ENCODE measurements around the gene FANK1. TPM values are rescaled to one million over a fixed set of nuclear protein-coding genes. Genes with fewer than 3 reads are reported as not detected.
"Not testable (repeated sequence)": the region's sequence is repeated elsewhere in the genome, so short reads cannot be mapped to it uniquely, and the experiment has no call there.

Gene FANK1, protein sequence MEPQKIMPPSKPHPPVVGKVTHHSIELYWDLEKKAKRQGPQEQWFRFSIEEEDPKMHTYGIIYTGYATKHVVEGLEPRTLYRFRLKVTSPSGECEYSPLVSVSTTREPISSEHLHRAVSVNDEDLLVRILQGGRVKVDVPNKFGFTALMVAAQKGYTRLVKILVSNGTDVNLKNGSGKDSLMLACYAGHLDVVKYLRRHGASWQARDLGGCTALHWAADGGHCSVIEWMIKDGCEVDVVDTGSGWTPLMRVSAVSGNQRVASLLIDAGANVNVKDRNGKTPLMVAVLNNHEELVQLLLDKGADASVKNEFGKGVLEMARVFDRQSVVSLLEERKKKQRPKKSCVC
- polyA plus RNA-seq (2012; ENCODE audit: missing spikeins), result 2.5 TPM

DNA sequence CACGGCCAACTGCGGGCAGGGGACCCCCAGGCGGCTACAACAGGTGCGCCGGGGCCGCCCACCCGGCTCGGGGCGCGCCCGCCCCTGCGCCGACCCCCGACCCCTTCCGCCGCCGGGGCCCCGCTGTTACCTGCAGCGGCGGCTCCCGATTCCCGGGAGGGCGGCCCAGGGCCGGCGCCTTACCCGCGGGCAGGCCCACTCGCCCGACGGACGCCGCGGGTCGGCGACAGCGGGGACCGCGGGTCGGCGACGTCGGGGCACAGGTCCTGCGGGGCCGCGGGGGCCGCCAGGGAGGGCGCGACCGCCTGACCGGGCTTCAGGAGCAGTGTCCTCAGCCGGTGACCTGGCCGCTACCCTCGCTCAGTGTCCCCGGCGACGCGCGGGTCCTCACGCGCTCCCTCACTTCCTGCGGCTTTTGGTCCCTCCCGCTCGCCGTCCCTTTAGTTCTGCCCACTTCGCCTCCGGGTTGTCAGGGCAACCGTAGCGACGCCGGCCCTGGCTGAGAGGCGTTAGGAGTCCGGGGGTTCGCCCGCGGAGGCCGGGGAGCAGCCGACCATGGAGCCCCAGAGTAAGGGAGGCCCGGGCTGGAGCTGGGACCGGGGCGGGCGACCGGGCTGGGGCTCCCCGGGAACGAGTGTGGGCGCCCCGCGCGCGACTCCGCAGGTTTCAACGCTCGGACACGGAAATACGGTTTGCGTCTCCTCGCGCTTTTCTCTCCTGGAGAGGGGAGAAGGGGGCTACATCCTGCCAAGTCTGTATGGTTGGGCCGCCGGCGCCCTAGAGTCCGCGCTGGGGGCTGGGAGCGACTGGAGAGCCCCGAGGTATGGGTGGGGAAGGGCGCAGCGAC is at the start of gene FANK1:
FANK1 (plus strand) TSS at position 477 of the 847 bp plus-strand sequence; CDS start at position 556, 79 bp downstream.
- FAIRE-seq, result not testable (repeated sequence)
- peak; percentile 58 for DNase-seq (ENCODE audit: insufficient read length)

GRCh38 chr10:125846894-125847293 is 49.5 kb upstream of the FANK1 start:
- FAIRE-seq, result no peak
- TF ChIP-seq POLR2AphosphoS5 (IDR thresholded peaks at IDR 0.05; ENCODE audit: low read depth, low read length), result no peak
- no peak for TF ChIP-seq POLR2A (IDR thresholded peaks at IDR 0.05; ENCODE audit: low read depth, low read length)
- TF ChIP-seq TAF1 (IDR thresholded peaks at IDR 0.05; ENCODE audit: borderline replicate concordance, low read depth, low read length), result no peak
- no peak for DNase-seq (ENCODE audit: insufficient read length)

- DNase-seq (ENCODE audit: insufficient read length) (no peak), FAIRE-seq (no peak)
- TF ChIP-seq POLR2AphosphoS5 (IDR thresholded peaks at IDR 0.05; ENCODE audit: low read depth, low read length) (no peak), TAF1 (IDR thresholded peaks at IDR 0.05; ENCODE audit: borderline replicate concordance, low read depth, low read length) (no peak), POLR2A (IDR thresholded peaks at IDR 0.05; ENCODE audit: low read depth, low read length) (no peak)
Observed at GRCh38 chr10:125848371-125848770, 48.0 kb upstream of the FANK1 start.

DNA sequence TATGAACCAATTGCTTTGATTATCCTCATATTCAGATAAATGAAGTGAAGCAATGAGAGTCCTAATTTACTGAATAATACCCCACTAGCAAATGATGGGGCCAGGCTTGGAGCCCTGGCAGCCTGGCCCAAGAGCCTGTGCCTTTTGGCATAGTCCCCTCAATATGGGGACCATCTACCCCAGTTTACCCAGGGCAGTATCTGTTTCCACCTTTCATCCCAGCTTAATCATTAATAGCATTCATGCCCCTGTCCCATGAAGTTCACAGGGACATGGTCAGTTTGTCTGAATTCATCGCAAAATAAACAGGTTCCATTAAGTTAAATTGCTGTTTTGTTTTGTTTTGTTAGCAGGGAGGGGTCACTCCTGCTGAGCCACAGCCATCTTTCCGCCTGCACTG is 47.5 kb upstream of the FANK1 start:
- TF ChIP-seq POLR2A (IDR thresholded peaks at IDR 0.05; ENCODE audit: low read depth, low read length) (no peak), POLR2AphosphoS5 (IDR thresholded peaks at IDR 0.05; ENCODE audit: low read depth, low read length) (no peak), TAF1 (IDR thresholded peaks at IDR 0.05; ENCODE audit: borderline replicate concordance, low read depth, low read length) (no peak)
- DNase-seq (ENCODE audit: insufficient read length), result no peak
- no peak for FAIRE-seq

DNA sequence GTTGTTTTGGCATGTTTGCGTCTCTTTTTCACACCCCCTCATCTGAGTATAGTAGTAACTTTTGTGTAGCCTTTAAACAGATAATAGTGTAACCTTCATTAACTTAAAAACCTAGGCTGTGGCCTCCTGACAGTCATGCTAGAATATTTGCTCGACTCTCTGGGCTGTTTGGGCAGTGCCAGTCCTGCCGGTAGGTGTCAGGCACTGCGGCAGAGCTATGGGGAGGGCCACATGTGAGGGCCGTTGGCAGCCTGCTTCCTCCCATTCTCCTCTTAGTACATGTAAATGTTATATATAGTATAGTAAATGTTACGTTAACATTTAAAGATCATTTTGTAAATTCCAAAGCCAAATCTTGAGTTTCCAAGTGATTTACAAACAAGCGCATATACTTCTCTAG is 46.9 kb upstream of the FANK1 start:
- no peak for TF ChIP-seq POLR2A (IDR thresholded peaks at IDR 0.05; ENCODE audit: low read depth, low read length)
- no peak for TF ChIP-seq POLR2AphosphoS5 (IDR thresholded peaks at IDR 0.05; ENCODE audit: low read depth, low read length)
- no peak for TF ChIP-seq TAF1 (IDR thresholded peaks at IDR 0.05; ENCODE audit: borderline replicate concordance, low read depth, low read length)
- FAIRE-seq, result no peak

GRCh38 chr10:125850766-125851731 is 45.3 kb upstream of the FANK1 start:
- TF ChIP-seq POLR2A (IDR thresholded peaks at IDR 0.05; ENCODE audit: low read depth, low read length), result no peak
- FAIRE-seq, result no peak

More for the DNA sequence above, 46.9 kb upstream of the FANK1 start:
- DNase-seq (ENCODE audit: insufficient read length), result no peak

GRCh38 chr10:125852487-125852886 is 43.9 kb upstream of the FANK1 start:
- FAIRE-seq (no peak), DNase-seq (ENCODE audit: insufficient read length) (no peak)
- TF ChIP-seq POLR2AphosphoS5 (IDR thresholded peaks at IDR 0.05; ENCODE audit: low read depth, low read length), result no peak
- TF ChIP-seq TAF1 (IDR thresholded peaks at IDR 0.05; ENCODE audit: borderline replicate concordance, low read depth, low read length), result no peak
- no peak for TF ChIP-seq POLR2A (IDR thresholded peaks at IDR 0.05; ENCODE audit: low read depth, low read length)

More at GRCh38 chr10:125850766-125851731, 45.3 kb upstream of the FANK1 start:
- no peak for DNase-seq (ENCODE audit: insufficient read length)

- DNase-seq (ENCODE audit: insufficient read length) (no peak), FAIRE-seq (no peak)
- no peak for TF ChIP-seq TAF1 (IDR thresholded peaks at IDR 0.05; ENCODE audit: borderline replicate concordance, low read depth, low read length)
- TF ChIP-seq POLR2AphosphoS5 (IDR thresholded peaks at IDR 0.05; ENCODE audit: low read depth, low read length), result no peak
- no peak for TF ChIP-seq POLR2A (IDR thresholded peaks at IDR 0.05; ENCODE audit: low read depth, low read length)
Observed at GRCh38 chr10:125857185-125857760, 39.1 kb upstream of the FANK1 start.

GRCh38 chr10:125859128-125859817 is 37.1 kb upstream of the FANK1 start:
- TF ChIP-seq TAF1 (IDR thresholded peaks at IDR 0.05; ENCODE audit: borderline replicate concordance, low read depth, low read length), result no peak
- TF ChIP-seq POLR2A (IDR thresholded peaks at IDR 0.05; ENCODE audit: low read depth, low read length), result no peak
- TF ChIP-seq POLR2AphosphoS5 (IDR thresholded peaks at IDR 0.05; ENCODE audit: low read depth, low read length), result no peak
- FAIRE-seq (no peak), DNase-seq (ENCODE audit: insufficient read length) (no peak)

GRCh38 chr10:125865120-125865519 is 31.2 kb upstream of the FANK1 start:
- no peak for DNase-seq (ENCODE audit: insufficient read length)
- no peak for TF ChIP-seq POLR2AphosphoS5 (IDR thresholded peaks at IDR 0.05; ENCODE audit: low read depth, low read length)
- TF ChIP-seq POLR2A (IDR thresholded peaks at IDR 0.05; ENCODE audit: low read depth, low read length), result no peak
- no peak for FAIRE-seq
